Measurements from ENCODE around the gene LLGL2.

The LLGL2 gene

DNA sequence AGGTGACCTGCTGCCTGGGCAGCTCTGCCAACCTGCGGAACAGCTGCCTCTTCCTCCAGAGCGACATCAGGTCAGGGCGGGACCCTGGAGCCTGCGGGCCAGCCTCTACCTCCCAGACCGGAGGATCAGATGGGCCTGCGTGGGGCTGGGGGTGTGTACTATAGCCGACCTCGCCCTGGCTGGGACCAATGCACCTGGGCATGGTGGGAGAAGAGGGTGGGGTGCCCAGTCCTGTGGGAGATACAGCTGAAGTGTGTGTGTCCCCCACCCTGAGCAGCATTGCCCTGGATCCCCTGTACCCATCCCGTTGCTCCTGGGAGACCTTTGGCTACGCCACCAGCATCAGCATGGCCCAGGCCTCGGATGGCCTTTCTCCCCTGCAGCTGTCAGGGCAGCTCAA, 29.5 kb upstream of the LLGL2 start:
- Histone ChIP-seq H3K27me3 (no peaks in the 10 kb centered on the region), H3K9me3 (no peaks in the 10 kb centered on the region), H3K4me3 (ENCODE audit: low read depth in 1 of 2, low read length in 1 of 2) (no peak overlapping the region), H3K36me3 (peaks cover 81% of the 10 kb centered on the region), H3K4me1 (ENCODE audit: control insufficient read depth in 1 of 2, insufficient read depth in 1 of 2, low read depth in 1 of 2, low read length in 1 of 2) (peaks cover 0 to 7% of the 10 kb centered on the region in 2 experiments), H3K27ac (no peak overlapping the region)
- TF ChIP-seq, protein P1, sequence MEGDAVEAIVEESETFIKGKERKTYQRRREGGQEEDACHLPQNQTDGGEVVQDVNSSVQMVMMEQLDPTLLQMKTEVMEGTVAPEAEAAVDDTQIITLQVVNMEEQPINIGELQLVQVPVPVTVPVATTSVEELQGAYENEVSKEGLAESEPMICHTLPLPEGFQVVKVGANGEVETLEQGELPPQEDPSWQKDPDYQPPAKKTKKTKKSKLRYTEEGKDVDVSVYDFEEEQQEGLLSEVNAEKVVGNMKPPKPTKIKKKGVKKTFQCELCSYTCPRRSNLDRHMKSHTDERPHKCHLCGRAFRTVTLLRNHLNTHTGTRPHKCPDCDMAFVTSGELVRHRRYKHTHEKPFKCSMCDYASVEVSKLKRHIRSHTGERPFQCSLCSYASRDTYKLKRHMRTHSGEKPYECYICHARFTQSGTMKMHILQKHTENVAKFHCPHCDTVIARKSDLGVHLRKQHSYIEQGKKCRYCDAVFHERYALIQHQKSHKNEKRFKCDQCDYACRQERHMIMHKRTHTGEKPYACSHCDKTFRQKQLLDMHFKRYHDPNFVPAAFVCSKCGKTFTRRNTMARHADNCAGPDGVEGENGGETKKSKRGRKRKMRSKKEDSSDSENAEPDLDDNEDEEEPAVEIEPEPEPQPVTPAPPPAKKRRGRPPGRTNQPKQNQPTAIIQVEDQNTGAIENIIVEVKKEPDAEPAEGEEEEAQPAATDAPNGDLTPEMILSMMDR (IDR thresholded peaks at IDR 0.05): no peak

DNA sequence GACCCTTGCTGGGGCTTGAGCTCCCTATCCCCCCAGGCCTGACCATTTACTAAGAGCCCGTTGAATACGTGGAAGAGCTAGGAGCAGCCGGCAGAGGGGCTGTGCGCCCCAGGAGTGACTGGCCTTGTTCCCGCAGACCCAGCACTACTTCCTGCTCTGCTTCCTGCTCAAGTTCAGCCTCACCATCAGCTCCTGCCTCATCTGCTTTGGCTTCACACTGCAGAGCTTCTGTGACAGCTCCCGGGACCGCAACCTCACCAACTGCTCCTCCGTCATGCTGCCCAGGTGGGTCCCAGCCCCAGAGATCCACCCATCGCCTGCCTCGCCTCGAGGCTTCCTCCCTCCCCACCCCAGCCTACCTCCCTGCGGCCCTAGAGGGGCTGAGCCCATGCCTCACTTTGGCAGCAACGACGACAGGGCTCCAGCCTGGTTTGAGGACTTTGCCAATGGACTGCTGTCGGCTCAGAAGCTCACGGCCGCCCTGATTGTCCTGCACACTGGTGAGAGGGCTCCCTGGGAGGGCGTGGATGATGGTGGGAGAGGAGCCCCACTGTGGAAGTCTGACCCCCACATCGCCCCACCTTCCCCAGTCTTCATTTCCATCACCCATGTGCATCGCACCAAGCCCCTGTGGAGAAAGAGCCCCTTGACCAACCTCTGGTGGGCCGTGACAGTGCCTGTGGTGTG, 27.3 kb upstream of the LLGL2 start:
- Histone ChIP-seq H3K9me3 (no peaks in the 10 kb centered on the region), H3K4me1 (ENCODE audit: control insufficient read depth in 1 of 2, insufficient read depth in 1 of 2, low read depth in 1 of 2, low read length in 1 of 2) (peaks cover 0 to 7% of the 10 kb centered on the region in 2 experiments)

DNA sequence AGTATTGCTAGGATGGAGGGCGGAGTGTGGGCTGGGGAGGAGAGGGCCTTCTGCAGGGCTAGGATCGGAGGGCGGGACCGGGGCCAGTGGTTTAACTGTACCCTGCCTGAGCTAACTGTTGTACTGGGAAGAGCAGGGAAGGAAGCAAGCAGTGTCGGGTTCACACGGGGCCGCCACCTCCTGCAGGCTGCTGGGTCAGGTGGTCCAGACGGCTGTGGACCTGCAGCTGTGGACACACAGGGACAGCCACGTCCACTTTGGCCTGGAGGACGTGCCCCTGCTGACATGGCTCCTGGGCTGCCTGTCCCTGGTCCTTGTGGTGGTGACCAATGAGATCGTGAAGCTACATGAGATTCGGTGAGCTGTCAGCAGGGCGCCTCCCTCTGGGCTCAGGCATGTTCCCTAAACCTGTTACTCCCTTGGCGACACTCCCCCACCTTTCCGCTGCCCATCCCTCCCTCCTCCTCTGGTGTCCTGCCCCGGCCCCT, 26.7 kb upstream of the LLGL2 start:
- Histone ChIP-seq H3K36me3 (peaks cover 53% of the 10 kb centered on the region), H3K27ac (no peak overlapping the region), H3K4me1 (ENCODE audit: control insufficient read depth in 1 of 2, insufficient read depth in 1 of 2, low read depth in 1 of 2, low read length in 1 of 2) (peaks cover 0 to 7% of the 10 kb centered on the region in 2 experiments), H3K4me3 (ENCODE audit: low read depth in 1 of 2, low read length in 1 of 2) (no peak overlapping the region), H3K9me3 (no peaks in the 10 kb centered on the region), H3K27me3 (no peaks in the 10 kb centered on the region)
- TF ChIP-seq, protein P1 (IDR thresholded peaks at IDR 0.05): no peak

More for the DNA sequence above, 27.3 kb upstream of the LLGL2 start:
- Histone ChIP-seq H3K4me3 (ENCODE audit: low read depth in 1 of 2, low read length in 1 of 2) (no peak overlapping the region), H3K36me3 (peaks cover 59% of the 10 kb centered on the region), H3K27me3 (no peaks in the 10 kb centered on the region), H3K27ac (no peak overlapping the region)
- TF ChIP-seq, protein P1 (IDR thresholded peaks at IDR 0.05): no peak

DNA sequence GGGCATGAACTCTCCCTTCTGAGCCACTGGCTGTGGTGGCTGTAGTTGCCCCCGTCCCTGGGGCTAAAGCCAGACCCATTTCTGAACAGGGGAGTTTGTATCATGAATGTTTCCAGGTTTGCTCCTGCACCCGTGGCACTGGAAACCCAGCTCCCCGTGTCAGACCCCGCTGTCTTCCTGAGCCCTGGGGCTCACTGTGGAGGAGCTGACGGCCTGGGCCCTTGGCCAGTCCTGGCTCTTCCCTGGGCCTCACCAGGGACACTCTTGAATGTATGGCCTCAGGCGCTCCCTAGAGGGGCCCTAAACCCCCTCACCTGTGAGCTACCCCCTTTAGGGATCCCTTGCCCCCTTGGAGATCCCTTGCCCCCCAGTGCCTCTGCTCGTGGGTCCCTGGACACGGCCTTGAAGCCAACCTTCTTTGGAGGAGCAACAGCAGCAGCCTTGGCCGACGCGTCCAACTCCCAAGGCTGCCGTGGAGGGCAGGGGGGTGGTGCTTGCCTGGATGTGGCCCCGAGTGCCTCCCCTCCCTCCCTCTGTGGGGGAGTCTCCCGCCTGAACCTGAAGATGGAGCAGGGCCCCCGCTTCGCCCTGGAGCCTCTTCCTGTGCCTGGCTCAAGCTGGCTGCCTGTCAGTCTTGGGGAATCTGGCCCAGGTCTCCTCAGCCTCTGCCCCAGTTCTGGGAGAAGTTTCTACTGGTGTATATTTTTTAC, 26.0 kb upstream of the LLGL2 start:
- H3K27me3 ChIP-seq: no peaks in the 10 kb centered on the region
- H3K27ac ChIP-seq: no peak overlapping the region
- peaks cover 46% of the 10 kb centered on the region for H3K36me3 ChIP-seq
- H3K9me3 ChIP-seq: no peaks in the 10 kb centered on the region
- peaks cover 0 to 7% of the 10 kb centered on the region in 2 experiments for H3K4me1 ChIP-seq (ENCODE audit: control insufficient read depth in 1 of 2, insufficient read depth in 1 of 2, low read depth in 1 of 2, low read length in 1 of 2)
- no peak overlapping the region for H3K4me3 ChIP-seq (ENCODE audit: low read depth in 1 of 2, low read length in 1 of 2)
- TF ChIP-seq, protein P1 (IDR thresholded peaks at IDR 0.05): no peak

DNA sequence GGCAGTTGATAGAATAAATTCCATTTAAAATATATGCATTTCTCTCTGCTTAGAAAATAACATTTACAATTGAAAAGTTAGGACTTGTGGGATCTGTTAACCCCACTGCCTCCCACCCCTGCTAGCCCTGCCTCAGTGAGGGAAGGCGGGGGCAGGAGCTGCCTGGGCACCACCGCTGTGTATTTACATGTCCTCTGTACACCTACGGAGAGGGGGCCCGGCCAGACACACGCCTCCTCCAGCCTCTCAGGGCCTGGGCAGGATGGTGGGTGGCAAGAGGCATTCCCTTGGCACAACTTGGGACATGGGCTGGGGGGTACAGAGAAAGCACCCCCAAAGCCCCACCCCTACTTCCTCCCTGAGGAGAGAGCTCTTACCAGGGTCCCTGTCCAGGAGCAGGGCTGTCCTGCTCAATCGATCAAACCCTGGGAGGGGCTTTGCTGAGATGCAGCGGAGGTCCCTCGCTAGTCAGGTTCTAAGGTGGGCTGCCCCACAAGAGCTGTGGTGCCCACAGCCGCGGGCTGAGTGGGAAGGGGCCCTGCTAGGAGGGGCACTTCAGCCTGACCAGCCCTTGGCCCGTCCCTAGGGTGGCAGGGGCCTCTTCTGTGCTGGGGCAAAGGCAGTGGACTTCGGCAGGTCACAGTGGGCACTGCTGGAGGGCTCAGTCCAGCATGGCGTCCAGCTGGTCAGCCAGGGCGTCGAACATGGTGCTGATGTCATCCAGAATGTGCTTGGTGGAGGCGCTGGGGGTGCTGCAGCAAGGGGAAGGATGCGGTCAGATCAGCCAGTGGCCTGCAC, 24.9 kb upstream of the LLGL2 start:
- TF ChIP-seq, protein P1 (IDR thresholded peaks at IDR 0.05): no peak
- Histone ChIP-seq H3K36me3 (peaks cover 35% of the 10 kb centered on the region), H3K9me3 (no peaks in the 10 kb centered on the region), H3K27ac (no peak overlapping the region), H3K27me3 (no peaks in the 10 kb centered on the region), H3K4me1 (ENCODE audit: control insufficient read depth in 1 of 2, insufficient read depth in 1 of 2, low read depth in 1 of 2, low read length in 1 of 2) (peaks cover 0 to 7% of the 10 kb centered on the region in 2 experiments), H3K4me3 (ENCODE audit: low read depth in 1 of 2, low read length in 1 of 2) (no peak overlapping the region)
